SHP77 (cell line): ENCODE results near the gene TRPM3.
"Not testable (repeated sequence)": the region's sequence is repeated elsewhere in the genome, so short reads cannot be mapped to it uniquely, and the experiment has no call there.

Source experiments
- DNase-seq, 2 experiments: peaks; one replicate each; lab custom pipeline; 2025; lab: John Stamatoyannopoulos, UW

The TRPM3 gene

GRCh38 chr9:70995511-70995910 lies 125.9 kb downstream of the TRPM3 start:
- DNase-seq: no peak

DNA sequence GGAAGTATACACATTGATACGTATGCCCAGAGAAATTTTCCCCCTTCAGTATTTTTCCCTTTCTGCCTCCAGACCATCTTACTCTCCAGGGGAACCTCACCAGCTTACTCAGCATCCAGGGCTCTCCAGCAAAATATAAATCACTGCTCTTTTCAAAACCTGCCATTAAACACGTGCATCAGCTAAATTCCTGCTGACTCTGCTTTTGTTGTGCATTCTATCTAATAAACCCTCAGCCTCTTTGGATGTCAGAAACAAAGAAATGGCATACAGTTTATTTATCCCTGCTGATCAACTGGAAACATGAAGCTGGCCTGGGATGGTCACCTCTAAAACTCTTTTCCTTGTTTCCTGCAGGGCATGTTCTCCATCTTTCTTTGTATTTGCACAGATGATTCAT lies 126.8 kb downstream of the TRPM3 start:
- no peak for DNase-seq

- DNase-seq: no peak
Observed at GRCh38 chr9:70988551-70988950, 132.9 kb downstream of the TRPM3 start.

DNA sequence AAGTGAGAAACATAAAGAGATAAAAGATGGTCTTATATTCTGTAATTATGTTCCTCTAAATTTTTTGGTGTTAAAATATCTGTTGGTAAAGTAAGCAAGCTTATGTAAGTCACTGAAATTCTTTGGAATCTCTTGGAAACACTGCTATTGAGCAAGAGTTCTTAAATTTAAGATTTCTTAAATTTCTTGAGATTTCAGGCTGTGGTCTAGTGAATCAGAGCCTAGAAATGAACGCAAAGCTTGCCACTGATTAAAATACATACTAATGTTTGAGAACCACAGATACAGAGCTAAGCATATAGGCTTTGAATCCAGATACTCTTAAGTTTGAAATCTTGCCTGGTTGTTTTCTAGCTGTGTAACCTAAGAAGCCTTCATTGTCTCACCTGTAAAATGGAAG lies 133.4 kb downstream of the TRPM3 start:
- DNase-seq: no peak

- DNase-seq: no peak
Observed at GRCh38 chr9:70986984-70987383, 134.4 kb downstream of the TRPM3 start.

DNA sequence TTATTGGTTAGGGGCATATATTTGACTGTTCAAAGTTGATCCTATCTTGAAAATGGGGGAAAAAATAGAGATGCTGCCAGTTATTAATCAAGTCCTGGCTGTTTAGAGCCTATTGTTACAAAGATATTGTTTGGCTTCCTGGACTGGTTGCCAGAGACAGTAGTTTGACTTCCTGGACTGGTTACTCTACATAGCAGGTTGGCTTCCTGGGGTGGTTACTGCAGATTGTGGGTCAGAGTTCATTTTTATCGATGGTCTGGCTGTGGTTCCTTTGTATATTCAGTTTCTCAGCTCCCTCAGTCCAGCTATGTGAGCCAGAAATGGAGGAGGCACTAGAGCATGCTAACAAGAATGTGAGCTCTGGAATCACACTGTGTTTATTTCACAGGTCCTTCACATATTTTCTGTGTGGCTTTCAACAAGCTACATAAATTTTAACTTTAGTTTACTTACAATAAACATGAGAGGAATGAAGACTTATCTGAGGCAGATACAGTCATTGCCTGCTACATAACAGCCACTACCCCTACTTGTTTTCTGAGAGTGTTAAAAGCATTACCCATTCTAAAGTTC lies 137.6 kb downstream of the TRPM3 start:
- no peak for DNase-seq

GRCh38 chr9:70981312-70981711 lies 140.1 kb downstream of the TRPM3 start:
- DNase-seq: no peak

DNA sequence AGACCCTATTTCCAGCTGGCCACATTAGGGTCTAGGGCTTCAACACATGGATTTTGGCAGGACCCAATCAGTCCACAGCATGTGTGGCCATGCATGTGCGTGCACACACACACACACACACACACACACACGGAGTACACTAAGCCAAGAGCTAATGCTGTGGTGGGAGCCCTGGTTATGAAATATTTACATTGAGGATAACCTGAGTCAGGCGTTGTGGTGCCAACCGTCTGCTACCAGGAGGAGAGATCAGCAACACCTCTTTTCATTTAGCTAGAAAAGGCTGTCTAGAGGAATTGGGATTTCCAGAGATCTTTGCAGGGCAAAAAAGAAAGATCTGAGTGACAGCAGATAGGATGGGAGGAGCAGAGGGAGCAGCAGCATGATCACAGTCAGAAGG lies 141.5 kb downstream of the TRPM3 start:
- no peak for DNase-seq

- no peak for DNase-seq
Observed at GRCh38 chr9:70978085-70978484, 143.3 kb downstream of the TRPM3 start.

DNA sequence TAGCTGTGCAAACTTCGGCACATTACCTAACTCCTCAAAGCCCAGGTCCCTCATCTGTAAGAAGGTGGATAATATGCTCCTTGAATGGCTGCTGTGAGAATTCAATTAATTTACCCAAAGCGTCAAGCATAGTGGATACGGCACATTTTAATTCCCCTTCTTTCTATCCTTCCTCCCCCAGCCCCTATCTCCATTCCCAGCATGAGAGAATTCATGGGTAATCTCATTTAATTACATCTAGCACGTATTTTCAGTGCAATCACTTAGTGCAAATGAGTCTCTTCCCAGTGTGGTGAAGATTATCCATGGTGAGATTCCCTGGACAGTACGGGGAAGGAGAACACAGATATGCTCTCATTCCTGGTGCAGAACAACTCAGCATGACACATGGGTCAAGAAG lies 145.6 kb downstream of the TRPM3 start:
- no peak for DNase-seq

GRCh38 chr9:70971723-70972122 lies 149.7 kb downstream of the TRPM3 start:
- no peak for DNase-seq

- DNase-seq: not testable (repeated sequence)
Observed at GRCh38 chr9:70966380-70966779, 155.0 kb downstream of the TRPM3 start.

DNA sequence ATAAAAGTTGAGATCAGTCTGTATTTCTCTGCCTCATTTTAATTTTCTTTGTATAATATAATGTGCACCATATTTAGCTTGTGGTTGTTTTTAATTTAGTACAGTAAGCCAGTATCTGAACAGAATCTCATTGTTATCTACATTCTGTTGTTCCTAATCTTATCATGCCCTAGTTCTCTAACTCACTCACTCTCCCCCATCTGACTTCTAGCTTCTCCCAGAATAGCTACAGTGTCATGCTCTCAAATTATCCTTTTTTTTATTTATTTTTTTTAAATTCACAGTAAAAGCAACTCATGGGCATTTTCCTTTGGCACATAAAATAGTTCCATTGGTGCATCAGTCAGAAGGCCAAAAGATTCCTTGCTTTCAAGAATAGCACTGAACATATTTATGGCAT lies 156.6 kb downstream of the TRPM3 start:
- no peak for DNase-seq

DNA sequence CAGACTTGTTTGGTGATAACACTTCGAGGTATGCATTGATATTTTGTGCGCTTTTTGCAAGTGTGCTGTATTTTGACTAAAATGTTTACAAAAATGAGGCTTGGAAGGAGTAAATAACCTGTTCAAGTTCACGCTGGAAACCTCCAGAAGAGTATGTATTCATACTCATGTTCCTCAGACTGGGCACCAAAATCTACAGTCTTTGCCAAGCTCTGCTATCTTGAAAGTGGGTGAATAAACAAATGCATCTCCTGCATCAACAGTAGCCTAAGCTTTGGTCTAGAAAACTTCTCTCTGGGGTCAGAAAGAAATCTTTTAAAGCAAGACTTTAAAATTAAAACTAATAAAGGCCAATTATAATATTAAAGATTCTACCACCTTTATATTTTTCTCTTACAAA lies 157.9 kb downstream of the TRPM3 start:
- no peak for DNase-seq

DNA sequence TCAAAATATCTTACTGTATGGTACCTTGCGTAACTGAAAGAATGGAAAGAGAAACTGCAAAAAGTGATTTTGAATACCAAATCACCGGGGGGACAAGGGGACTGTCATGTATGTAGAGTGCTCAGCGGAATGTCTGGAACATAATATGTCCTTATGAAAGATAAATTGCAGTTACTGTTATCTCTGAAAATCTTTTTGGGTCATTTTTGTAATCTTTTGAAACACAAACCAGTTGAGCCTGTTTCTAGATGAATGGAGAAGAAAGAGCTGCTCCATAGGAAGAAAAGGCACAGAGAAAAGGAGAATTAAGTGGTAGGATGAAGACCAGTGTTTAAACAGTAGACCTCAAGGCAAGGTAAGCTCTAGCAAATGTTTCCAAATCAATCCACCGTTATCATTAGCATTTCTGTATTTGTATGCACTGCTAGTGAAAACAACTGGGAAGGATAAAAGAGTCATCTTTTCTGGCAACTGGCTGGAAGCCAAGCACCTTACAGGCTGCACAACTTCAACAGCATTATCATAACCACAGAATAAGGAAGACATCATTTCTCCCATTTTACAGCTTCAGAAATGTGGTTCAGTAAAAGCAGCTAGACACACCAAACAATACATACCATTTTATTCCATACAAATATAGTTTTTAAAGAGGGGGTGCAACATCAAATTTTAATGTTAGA lies 158.5 kb downstream of the TRPM3 start:
- no peak for DNase-seq

DNA sequence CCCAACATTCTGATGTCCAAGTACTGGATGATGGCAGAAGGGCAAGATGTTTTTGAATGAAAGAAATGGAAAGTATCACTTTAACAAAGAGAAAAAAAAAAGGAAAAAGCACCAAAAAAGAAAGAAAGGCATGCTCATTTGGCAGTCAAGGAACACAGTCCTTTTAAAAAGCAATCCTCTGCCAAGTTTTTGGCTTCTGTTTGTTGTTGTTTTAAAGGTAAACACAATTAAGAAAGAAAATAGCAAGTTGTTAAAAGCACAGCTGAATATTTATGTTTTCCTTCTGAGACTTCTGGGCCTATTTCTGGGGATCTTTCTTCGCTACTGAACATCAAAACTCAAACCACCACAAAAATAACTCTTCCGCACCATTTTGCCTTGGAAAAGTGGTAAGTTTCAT lies 162.1 kb downstream of the TRPM3 start:
- DNase-seq: no peak

- no peak for DNase-seq
Observed at GRCh38 chr9:70954596-70955143, 166.8 kb downstream of the TRPM3 start.

DNA sequence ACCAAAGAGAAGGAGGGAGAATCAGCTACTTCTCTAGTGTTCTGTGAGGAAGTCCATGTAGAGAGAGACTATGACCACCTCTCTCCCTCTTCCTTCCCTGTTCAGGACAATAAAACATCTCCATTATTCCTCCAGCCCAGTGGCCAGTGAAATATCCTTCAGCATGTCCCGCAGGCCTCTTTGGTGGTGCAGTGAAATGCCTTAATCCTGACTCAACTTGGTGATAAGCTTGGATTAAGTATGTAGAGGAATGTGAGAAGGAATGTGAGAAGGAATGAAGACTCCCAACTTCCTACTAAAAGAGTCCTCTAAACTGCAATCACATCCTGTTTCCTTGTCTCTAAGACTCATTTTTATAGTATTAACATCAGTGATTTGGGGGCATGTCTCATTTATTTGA lies 167.3 kb downstream of the TRPM3 start:
- no peak for DNase-seq

DNA sequence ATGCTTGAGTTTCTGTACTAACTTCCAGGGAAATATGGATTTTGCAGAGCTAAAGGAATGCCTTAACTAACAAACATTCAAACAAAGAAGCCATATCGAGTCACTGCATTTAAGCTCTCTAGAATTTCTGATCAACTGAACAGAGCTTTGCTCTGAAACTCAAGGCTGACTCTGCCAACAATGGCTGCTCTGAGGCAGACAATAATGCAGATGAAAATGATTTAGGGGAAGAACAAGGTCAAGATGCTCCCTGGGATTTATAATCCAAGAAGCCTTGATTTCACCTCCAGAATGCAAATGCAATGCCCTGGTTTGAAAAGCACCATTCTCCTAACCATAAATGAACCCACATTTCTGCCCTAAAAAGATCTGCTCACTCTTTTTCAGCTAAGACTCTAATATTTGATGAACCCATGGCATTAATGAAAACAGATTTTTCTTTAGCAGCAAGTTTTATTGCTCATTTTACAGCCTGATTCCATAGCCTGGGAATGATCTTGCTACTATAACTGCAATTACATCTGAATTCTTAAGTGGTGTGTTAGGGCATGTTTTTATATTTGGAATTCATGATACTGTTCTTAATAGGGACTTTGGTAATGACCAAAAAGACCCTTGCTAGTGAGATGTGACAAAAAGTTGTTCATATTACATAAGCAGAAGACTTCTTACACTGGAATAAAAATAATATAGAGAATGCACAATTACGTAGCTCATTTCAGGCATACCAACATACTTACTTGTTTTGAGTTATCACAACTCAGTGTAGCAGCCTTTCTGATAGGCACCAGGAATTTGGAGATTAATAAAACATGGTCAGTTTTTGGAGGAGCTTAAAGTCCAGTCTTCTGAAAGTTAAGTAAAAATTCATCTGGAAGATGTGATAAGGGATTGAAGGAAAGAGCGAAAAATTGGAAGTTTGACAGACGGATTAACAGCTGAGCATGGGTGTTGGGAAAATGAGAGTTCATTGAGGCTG lies 169.4 kb downstream of the TRPM3 start:
- no peak for DNase-seq

- no peak for DNase-seq
Observed at GRCh38 chr9:70950270-70950669, 171.2 kb downstream of the TRPM3 start.

- no peak for DNase-seq
Observed at GRCh38 chr9:70949239-70949638, 172.2 kb downstream of the TRPM3 start.

- no peak for DNase-seq
Observed at GRCh38 chr9:70948744-70949143, 172.7 kb downstream of the TRPM3 start.

- DNase-seq: no peak
Observed at GRCh38 chr9:70947511-70947910, 173.9 kb downstream of the TRPM3 start.
